ENCODE results near the gene MPDZ.

MPDZ gene

DNA sequence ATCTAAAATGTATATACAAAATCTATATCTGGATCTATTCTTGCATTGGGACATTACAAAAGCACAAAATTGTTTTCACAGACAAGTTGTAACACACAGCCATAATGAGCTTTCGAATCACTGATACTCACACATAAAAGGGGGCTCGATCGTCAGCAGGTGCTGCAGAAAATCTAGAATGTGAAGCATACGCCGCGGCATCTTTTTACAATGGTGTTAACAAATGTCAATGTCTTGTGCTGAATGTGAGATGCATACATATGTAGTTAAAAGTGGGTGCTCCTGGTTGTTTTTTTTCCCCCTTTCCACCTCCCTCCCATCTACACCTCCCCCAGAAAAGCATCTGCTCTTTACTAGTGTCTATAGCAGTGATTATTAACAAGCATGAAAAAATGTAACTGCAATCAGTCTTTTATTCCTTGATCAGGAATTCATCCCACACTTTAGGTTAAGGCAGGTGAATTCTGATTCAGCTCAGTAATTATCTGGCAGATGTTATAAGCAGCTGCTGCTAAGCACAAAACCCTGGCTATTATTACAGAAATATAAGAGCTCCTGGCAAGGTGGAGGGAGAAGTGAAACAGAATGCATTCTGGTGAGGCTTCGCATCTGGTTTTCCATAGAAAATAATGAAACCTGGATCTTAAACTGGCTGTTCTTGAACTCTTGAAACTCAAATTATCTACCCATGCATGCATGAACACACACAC, 114.1 kb downstream of the MPDZ start:
- H3K9me3 ChIP-seq (ENCODE audit: control insufficient read depth in 1 of 2, low read length in 2 of 2), result no peaks in the 10 kb centered on the region
- no peak overlapping the region for H3K27ac ChIP-seq (ENCODE audit: low read depth, low read length)
- no peaks in the 10 kb centered on the region for H3K27me3 ChIP-seq (ENCODE audit: control insufficient read depth in 1 of 2, insufficient read depth in 2 of 2, low read length in 2 of 2)
- H3K4me3 ChIP-seq (ENCODE audit: low read depth in 1 of 2, low read length in 2 of 2), result no peak overlapping the region
- no peaks in the 10 kb centered on the region for H3K4me1 ChIP-seq (ENCODE audit: control insufficient read depth in 1 of 2, insufficient read depth in 2 of 2, low read length in 2 of 2)
- H3K36me3 ChIP-seq (ENCODE audit: control insufficient read depth in 1 of 2, insufficient read depth in 2 of 2, low read length in 2 of 2), result no peaks in the 10 kb centered on the region
- H3K9ac ChIP-seq (ENCODE audit: low read depth in 1 of 2, low read length in 2 of 2), result no peak overlapping the region

- Histone ChIP-seq H3K9me3 (ENCODE audit: control insufficient read depth in 1 of 2, low read length in 2 of 2) (no peaks in the 10 kb centered on the region), H3K9ac (ENCODE audit: low read depth in 1 of 2, low read length in 2 of 2) (no peak overlapping the region), H3K27ac (ENCODE audit: low read depth, low read length) (no peak overlapping the region), H3K4me1 (ENCODE audit: control insufficient read depth in 1 of 2, insufficient read depth in 2 of 2, low read length in 2 of 2) (no peaks in the 10 kb centered on the region), H3K4me3 (ENCODE audit: low read depth in 1 of 2, low read length in 2 of 2) (no peak overlapping the region), H3K27me3 (ENCODE audit: control insufficient read depth in 1 of 2, insufficient read depth in 2 of 2, low read length in 2 of 2) (no peaks in the 10 kb centered on the region), H3K36me3 (ENCODE audit: control insufficient read depth in 1 of 2, insufficient read depth in 2 of 2, low read length in 2 of 2) (no peaks in the 10 kb centered on the region)
Measured at GRCh38 chr9:13163946-13164345, 115.5 kb downstream of the MPDZ start.

- no peak overlapping the region for H3K4me3 ChIP-seq (ENCODE audit: low read depth in 1 of 2, low read length in 2 of 2)
- no peak overlapping the region for H3K27ac ChIP-seq (ENCODE audit: low read depth, low read length)
- no peaks in the 10 kb centered on the region for H3K27me3 ChIP-seq (ENCODE audit: control insufficient read depth in 1 of 2, insufficient read depth in 2 of 2, low read length in 2 of 2)
- H3K9me3 ChIP-seq (ENCODE audit: control insufficient read depth in 1 of 2, low read length in 2 of 2), result no peaks in the 10 kb centered on the region
- H3K4me1 ChIP-seq (ENCODE audit: control insufficient read depth in 1 of 2, insufficient read depth in 2 of 2, low read length in 2 of 2), result no peaks in the 10 kb centered on the region
- H3K9ac ChIP-seq (ENCODE audit: low read depth in 1 of 2, low read length in 2 of 2), result no peak overlapping the region
- no peaks in the 10 kb centered on the region for H3K36me3 ChIP-seq (ENCODE audit: control insufficient read depth in 1 of 2, insufficient read depth in 2 of 2, low read length in 2 of 2)
Measured at GRCh38 chr9:13163287-13163686, 116.2 kb downstream of the MPDZ start.

DNA sequence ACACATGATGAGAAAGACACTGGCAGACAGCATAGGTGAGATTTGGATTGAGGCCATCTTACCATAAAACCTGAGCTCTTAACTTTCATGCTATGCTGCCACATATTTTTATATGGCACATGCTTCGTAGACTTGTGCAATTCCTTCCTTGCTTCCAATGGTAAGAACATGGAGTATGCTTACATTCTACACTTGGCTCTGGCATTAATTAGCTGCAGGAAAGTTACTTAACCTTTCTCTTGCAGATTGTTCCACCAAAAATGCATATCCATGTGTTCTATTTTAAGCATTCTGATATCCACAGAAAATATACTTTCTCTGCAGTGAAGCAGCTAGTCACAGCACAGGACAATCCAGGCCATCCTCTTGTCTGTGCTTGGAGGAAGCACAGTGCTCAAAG, 119.4 kb downstream of the MPDZ start:
- no peaks in the 10 kb centered on the region for H3K4me1 ChIP-seq (ENCODE audit: control insufficient read depth in 1 of 2, insufficient read depth in 2 of 2, low read length in 2 of 2)
- H3K9ac ChIP-seq (ENCODE audit: low read depth in 1 of 2, low read length in 2 of 2), result no peak overlapping the region
- H3K9me3 ChIP-seq (ENCODE audit: control insufficient read depth in 1 of 2, low read length in 2 of 2), result no peaks in the 10 kb centered on the region
- H3K27me3 ChIP-seq (ENCODE audit: control insufficient read depth in 1 of 2, insufficient read depth in 2 of 2, low read length in 2 of 2), result no peaks in the 10 kb centered on the region
- no peak overlapping the region for H3K27ac ChIP-seq (ENCODE audit: low read depth, low read length)
- H3K36me3 ChIP-seq (ENCODE audit: control insufficient read depth in 1 of 2, insufficient read depth in 2 of 2, low read length in 2 of 2), result no peaks in the 10 kb centered on the region
- H3K4me3 ChIP-seq (ENCODE audit: low read depth in 1 of 2, low read length in 2 of 2), result no peak overlapping the region

DNA sequence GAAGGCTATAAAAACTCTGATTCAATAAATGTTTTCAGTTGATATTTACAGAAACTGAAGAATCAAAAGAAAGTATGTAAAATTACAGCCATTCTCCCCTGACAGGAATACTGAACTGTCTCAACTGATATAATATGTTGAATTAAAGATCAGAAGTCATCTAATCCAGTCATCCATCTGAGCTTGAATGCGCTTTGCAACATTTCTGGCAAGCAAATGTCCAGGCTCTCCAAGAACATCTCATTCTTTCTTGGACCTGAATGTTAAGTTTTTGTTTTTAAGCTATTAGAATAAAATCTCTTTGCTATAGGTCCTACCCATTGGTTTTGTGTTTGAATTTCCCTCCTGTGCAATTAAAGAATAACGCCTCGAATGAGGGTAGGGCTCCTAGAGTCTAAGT, 120.5 kb downstream of the MPDZ start:
- Histone ChIP-seq H3K27me3 (ENCODE audit: control insufficient read depth in 1 of 2, insufficient read depth in 2 of 2, low read length in 2 of 2) (no peaks in the 10 kb centered on the region), H3K9me3 (ENCODE audit: control insufficient read depth in 1 of 2, low read length in 2 of 2) (no peaks in the 10 kb centered on the region), H3K9ac (ENCODE audit: low read depth in 1 of 2, low read length in 2 of 2) (no peak overlapping the region), H3K27ac (ENCODE audit: low read depth, low read length) (no peak overlapping the region), H3K4me1 (ENCODE audit: control insufficient read depth in 1 of 2, insufficient read depth in 2 of 2, low read length in 2 of 2) (peaks cover 0 to 5% of the 10 kb centered on the region in 2 donors), H3K36me3 (ENCODE audit: control insufficient read depth in 1 of 2, insufficient read depth in 2 of 2, low read length in 2 of 2) (no peaks in the 10 kb centered on the region), H3K4me3 (ENCODE audit: low read depth in 1 of 2, low read length in 2 of 2) (no peak overlapping the region)

- Histone ChIP-seq H3K27me3 (ENCODE audit: control insufficient read depth in 1 of 2, insufficient read depth in 2 of 2, low read length in 2 of 2) (no peaks in the 10 kb centered on the region), H3K9me3 (ENCODE audit: control insufficient read depth in 1 of 2, low read length in 2 of 2) (no peaks in the 10 kb centered on the region), H3K9ac (ENCODE audit: low read depth in 1 of 2, low read length in 2 of 2) (no peak overlapping the region), H3K36me3 (ENCODE audit: control insufficient read depth in 1 of 2, insufficient read depth in 2 of 2, low read length in 2 of 2) (no peaks in the 10 kb centered on the region), H3K4me1 (ENCODE audit: control insufficient read depth in 1 of 2, insufficient read depth in 2 of 2, low read length in 2 of 2) (peaks cover 0 to 5% of the 10 kb centered on the region in 2 donors), H3K4me3 (ENCODE audit: low read depth in 1 of 2, low read length in 2 of 2) (no peak overlapping the region), H3K27ac (ENCODE audit: low read depth, low read length) (no peak overlapping the region)
Measured at GRCh38 chr9:13151489-13151888, 128.0 kb downstream of the MPDZ start.

- H3K9ac ChIP-seq (ENCODE audit: low read depth in 1 of 2, low read length in 2 of 2), result no peak overlapping the region
- peaks cover 0 to 2% of the 10 kb centered on the region in 2 donors for H3K4me1 ChIP-seq (ENCODE audit: control insufficient read depth in 1 of 2, insufficient read depth in 2 of 2, low read length in 2 of 2)
- H3K27ac ChIP-seq (ENCODE audit: low read depth, low read length), result no peak overlapping the region
- no peak overlapping the region for H3K4me3 ChIP-seq (ENCODE audit: low read depth in 1 of 2, low read length in 2 of 2)
- no peaks in the 10 kb centered on the region for H3K9me3 ChIP-seq (ENCODE audit: control insufficient read depth in 1 of 2, low read length in 2 of 2)
- H3K27me3 ChIP-seq (ENCODE audit: control insufficient read depth in 1 of 2, insufficient read depth in 2 of 2, low read length in 2 of 2), result no peaks in the 10 kb centered on the region
- no peaks in the 10 kb centered on the region for H3K36me3 ChIP-seq (ENCODE audit: control insufficient read depth in 1 of 2, insufficient read depth in 2 of 2, low read length in 2 of 2)
Measured at GRCh38 chr9:13149454-13149853, 130.0 kb downstream of the MPDZ start.

DNA sequence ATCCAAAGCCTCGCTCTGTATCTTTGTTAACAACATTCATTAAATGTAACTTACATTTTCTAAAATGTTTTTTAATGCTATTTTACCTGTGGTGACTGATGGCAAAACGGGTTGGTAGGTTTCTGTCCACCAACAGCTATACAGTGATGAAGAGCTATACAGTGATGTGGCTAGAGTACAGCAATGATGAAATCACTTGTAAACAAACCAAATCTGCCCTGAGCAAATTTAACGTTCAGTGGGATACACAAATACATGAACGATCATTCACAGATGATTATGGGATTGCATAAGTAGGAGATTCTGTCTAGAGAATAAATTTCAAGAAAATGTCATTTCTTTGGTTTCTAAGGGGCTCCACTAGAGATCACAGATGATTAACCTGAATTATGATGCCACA, 132.7 kb downstream of the MPDZ start:
- Histone ChIP-seq H3K4me3 (ENCODE audit: low read depth in 1 of 2, low read length in 2 of 2) (no peak overlapping the region), H3K9ac (ENCODE audit: low read depth in 1 of 2, low read length in 2 of 2) (no peak overlapping the region), H3K27me3 (ENCODE audit: control insufficient read depth in 1 of 2, insufficient read depth in 2 of 2, low read length in 2 of 2) (no peaks in the 10 kb centered on the region), H3K4me1 (ENCODE audit: control insufficient read depth in 1 of 2, insufficient read depth in 2 of 2, low read length in 2 of 2) (no peaks in the 10 kb centered on the region), H3K36me3 (ENCODE audit: control insufficient read depth in 1 of 2, insufficient read depth in 2 of 2, low read length in 2 of 2) (no peaks in the 10 kb centered on the region), H3K27ac (ENCODE audit: low read depth, low read length) (no peak overlapping the region), H3K9me3 (ENCODE audit: control insufficient read depth in 1 of 2, low read length in 2 of 2) (no peaks in the 10 kb centered on the region)

DNA sequence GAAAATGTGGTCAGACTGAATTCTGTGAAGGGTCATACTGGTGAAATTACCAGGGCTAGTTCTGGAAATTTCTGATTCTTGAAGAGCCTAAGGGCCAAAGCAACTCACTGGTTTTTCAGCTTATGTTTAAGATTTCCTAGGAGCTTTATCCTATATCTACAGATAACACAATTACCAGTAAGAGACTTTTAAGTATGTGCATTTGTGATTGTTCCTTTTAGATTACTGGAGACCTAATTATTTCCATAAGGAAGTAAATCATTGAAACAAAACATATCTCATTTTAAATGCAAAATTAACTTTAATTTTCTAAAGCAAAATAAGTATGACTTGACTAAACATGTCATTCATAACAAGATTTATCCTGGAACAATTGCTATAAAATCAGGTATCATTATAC, 134.2 kb downstream of the MPDZ start:
- Histone ChIP-seq H3K9ac (ENCODE audit: low read depth in 1 of 2, low read length in 2 of 2) (no peak overlapping the region), H3K36me3 (ENCODE audit: control insufficient read depth in 1 of 2, insufficient read depth in 2 of 2, low read length in 2 of 2) (no peaks in the 10 kb centered on the region), H3K9me3 (ENCODE audit: control insufficient read depth in 1 of 2, low read length in 2 of 2) (no peaks in the 10 kb centered on the region), H3K4me1 (ENCODE audit: control insufficient read depth in 1 of 2, insufficient read depth in 2 of 2, low read length in 2 of 2) (no peaks in the 10 kb centered on the region), H3K27me3 (ENCODE audit: control insufficient read depth in 1 of 2, insufficient read depth in 2 of 2, low read length in 2 of 2) (no peaks in the 10 kb centered on the region), H3K4me3 (ENCODE audit: low read depth in 1 of 2, low read length in 2 of 2) (no peak overlapping the region), H3K27ac (ENCODE audit: low read depth, low read length) (no peak overlapping the region)

DNA sequence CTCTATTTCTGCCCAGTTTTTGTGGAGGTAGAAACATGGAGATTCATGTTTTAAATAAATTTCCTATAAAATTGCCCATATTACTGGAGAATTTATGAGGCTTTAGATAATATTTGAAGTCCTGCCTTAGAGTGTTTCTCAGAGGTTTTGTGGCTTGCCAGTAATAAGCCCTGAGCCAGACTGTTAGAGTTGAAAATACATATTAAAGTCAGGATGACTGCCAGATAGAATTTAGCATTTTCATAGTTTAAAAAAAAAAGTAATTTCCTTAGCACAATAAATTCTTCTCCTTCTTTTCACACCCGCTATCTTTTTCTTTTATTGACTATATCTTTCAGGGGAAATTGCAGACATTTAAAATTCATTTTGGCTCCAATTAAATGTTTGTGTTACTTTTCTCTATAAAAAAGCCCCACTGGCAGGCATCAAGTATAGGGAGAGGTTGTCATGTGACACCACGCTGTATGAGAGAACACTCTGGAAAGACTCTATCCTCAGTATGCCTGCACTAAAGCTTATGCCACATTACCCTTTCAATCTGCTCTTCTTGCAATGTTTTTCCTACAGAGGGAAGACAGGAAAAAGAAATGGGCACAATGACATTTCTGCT, 135.2 kb downstream of the MPDZ start:
- Histone ChIP-seq H3K27ac (ENCODE audit: low read depth, low read length) (no peak overlapping the region), H3K4me3 (ENCODE audit: low read depth in 1 of 2, low read length in 2 of 2) (no peak overlapping the region), H3K27me3 (ENCODE audit: control insufficient read depth in 1 of 2, insufficient read depth in 2 of 2, low read length in 2 of 2) (no peaks in the 10 kb centered on the region), H3K4me1 (ENCODE audit: control insufficient read depth in 1 of 2, insufficient read depth in 2 of 2, low read length in 2 of 2) (no peaks in the 10 kb centered on the region), H3K9me3 (ENCODE audit: control insufficient read depth in 1 of 2, low read length in 2 of 2) (no peaks in the 10 kb centered on the region), H3K9ac (ENCODE audit: low read depth in 1 of 2, low read length in 2 of 2) (no peak overlapping the region), H3K36me3 (ENCODE audit: control insufficient read depth in 1 of 2, insufficient read depth in 2 of 2, low read length in 2 of 2) (no peaks in the 10 kb centered on the region)
